Measurements from ENCODE around the gene MPP7.

The MPP7 gene

DNA sequence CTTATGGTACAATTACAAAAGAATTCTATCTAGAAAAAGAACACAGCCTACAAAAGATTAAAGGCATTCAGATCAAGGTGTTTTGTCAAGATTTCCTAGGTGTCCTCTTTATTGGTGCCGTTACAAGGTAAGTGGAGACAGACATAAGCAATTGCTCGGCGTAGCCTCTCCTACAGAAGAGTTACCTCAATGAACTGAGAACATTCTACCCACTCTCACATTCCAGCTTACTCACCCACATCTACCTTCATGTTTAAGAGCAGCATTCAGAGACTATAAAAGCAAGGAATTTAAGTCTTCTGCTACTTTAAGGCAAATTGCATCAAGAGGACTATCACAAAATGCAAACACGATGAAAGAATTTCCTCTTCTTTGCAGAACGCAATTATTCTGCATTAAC lies 29.5 kb downstream of the MPP7 start:
- no peak for DNase-seq
- Histone ChIP-seq H3K27me3 (no peaks in the 10 kb centered on the region), H3K4me1 (no peaks in the 10 kb centered on the region), H3K9me3 (no peaks in the 10 kb centered on the region), H3K4me3 (ENCODE audit: low read depth, low read length) (no peak overlapping the region), H3K36me3 (no peaks in the 10 kb centered on the region)
- TF ChIP-seq CTCF (IDR thresholded peaks at IDR 0.05; ENCODE audit: low read depth, low read length) = no peak

DNA sequence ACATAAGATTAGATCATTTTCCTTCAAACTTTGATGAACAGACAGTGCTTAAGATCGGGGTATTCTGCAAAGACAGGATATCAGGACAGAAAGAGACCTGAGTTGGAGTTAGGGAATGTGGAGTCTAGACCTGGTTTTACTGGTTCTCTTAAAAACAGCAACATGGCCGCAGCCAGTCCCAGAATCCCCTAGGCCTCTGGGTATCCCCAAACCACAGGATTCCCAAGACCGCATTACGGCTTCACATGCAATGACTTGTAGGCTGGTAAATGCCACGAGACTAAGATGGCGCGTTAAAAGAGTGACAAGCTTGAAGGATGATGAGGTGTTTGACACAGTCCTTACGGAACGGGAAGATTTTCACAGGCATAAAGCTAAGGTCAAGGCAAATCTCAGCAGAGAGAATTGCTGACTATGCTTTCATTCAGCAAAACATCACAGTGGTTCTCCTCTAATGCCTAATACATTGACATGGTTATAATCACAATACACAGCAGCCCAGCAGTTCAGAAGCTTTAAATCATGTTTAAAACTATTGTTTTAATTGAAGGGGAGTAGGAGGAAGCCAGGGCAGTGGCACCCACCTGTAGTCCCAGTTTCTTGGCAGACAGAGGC lies 32.9 kb downstream of the MPP7 start:
- Histone ChIP-seq H3K27me3 (no peaks in the 10 kb centered on the region), H3K4me1 (no peaks in the 10 kb centered on the region), H3K4me3 (ENCODE audit: low read depth, low read length) (no peak overlapping the region), H3K36me3 (no peaks in the 10 kb centered on the region), H3K9me3 (no peaks in the 10 kb centered on the region)
- TF ChIP-seq CTCF (IDR thresholded peaks at IDR 0.05; ENCODE audit: low read depth, low read length) = no peak
- no peak for DNase-seq

DNA sequence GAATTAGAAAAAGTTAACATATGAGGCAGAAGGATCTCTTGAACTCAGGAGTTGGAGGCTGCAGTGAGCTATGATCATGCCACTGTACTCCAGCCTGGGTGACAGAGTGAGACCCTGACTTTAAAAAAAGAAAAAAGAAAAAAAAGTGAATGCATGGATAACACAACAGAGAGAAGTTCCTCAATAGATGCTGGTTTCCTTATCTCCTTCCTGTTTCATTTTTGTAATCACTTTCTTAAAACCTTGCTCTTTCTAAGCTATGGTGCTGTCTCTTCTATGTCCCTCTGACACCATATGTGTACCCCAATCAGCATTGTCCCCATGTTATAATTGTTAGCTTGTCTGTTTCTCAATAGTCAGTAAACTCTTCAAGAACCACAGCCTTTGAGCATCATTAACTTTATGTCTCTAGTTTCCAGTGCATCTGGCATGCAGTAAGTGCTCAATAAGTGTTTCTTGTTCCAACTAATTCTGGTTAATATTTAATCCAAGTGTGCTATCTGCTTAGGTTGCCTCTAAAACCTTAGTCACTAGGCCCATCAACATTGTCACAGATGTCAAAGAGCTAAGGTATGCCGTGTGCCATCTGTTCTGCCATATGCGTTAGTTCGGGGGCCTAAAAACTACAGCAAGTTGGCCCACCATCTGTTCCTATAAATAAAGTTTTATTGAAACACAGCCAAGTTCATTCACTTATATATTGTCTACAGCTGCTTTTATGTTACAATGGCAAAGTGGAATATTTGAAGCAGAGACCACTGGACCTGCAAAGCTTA lies 36.2 kb downstream of the MPP7 start:
- TF ChIP-seq CTCF (IDR thresholded peaks at IDR 0.05; ENCODE audit: low read depth, low read length) = no peak
- H3K36me3 ChIP-seq = no peaks in the 10 kb centered on the region
- no peaks in the 10 kb centered on the region for H3K4me1 ChIP-seq
- no peak overlapping the region for H3K4me3 ChIP-seq (ENCODE audit: low read depth, low read length)
- no peak for DNase-seq
- H3K9me3 ChIP-seq = no peaks in the 10 kb centered on the region
- H3K27me3 ChIP-seq = no peaks in the 10 kb centered on the region

DNA sequence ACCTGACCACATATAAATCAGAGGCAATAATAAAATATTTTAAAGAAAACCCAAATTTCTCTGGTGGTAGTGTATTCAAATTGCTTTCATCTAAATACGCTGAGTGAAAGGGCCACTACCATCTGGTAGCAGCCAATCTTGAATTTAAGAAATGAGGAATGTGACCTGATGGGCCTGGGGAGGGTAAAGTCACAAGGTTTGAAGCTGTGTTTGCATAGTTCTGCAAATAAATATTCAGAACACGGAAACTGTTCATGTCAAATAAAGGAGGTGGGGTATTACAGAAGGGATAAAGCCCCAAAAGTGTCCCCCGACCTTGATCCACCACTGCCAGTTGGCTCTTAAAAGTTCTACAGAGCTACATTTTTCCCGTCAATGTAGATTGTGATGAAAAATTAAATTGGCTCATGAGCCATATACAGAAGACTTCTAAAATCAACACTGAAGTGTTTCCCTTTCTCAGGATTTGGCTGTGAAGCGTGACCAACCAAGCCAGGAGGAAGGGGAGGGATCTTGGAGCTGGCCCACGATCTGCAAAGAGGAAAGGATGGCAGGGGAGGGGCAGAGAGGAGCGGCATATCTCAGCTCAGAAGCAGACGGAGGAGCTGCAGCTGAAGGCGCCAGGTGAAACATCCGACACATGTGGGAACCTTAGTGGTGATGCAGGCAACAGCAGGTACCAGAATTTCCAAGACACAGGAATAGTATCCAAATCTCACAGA lies 39.6 kb downstream of the MPP7 start:
- no peaks in the 10 kb centered on the region for H3K9me3 ChIP-seq
- H3K36me3 ChIP-seq = no peaks in the 10 kb centered on the region
- DNase-seq = no peak
- no peaks in the 10 kb centered on the region for H3K27me3 ChIP-seq
- TF ChIP-seq CTCF (IDR thresholded peaks at IDR 0.05; ENCODE audit: low read depth, low read length) = no peak
- no peaks in the 10 kb centered on the region for H3K4me1 ChIP-seq
- H3K4me3 ChIP-seq (ENCODE audit: low read depth, low read length) = no peak overlapping the region

- DNase-seq = no peak
- Histone ChIP-seq H3K27me3 (peaks cover 35% of the 10 kb centered on the region), H3K36me3 (no peaks in the 10 kb centered on the region), H3K9me3 (no peaks in the 10 kb centered on the region), H3K4me3 (ENCODE audit: low read depth, low read length) (no peak overlapping the region), H3K4me1 (no peaks in the 10 kb centered on the region)
- TF ChIP-seq CTCF (IDR thresholded peaks at IDR 0.05; ENCODE audit: low read depth, low read length) = no peak
Observed at GRCh38 chr10:28256776-28257175, 46.1 kb downstream of the MPP7 start.
